Liver (tissue), 3 donors: Measurements from ENCODE around the gene S100G.

Source experiments
- EGR1 ChIP-seq, 2 donors: IDR thresholded peaks; 2 replicates each; pipeline ENCODE4 v1.6.1; 2016 to 2018; ENCODE audit warnings: antibody characterized with exemption in 2 of 2, low read depth in 2 of 2
- FOXA1 ChIP-seq: IDR thresholded peaks from 2 replicates; pipeline ENCODE4 v1.6.1; 2016; ENCODE audit warnings: antibody characterized with exemption
- SP1 ChIP-seq: IDR thresholded peaks from 2 replicates; pipeline ENCODE4 v1.6.1; 2018; ENCODE audit warnings: antibody characterized with exemption, mild to moderate bottlenecking
- TAF1 ChIP-seq: conservative IDR thresholded peaks from 2 replicates; pipeline ENCODE4 v1.6.1; 2016; ENCODE audit warnings: antibody characterized with exemption, mild to moderate bottlenecking
- YY1 ChIP-seq: IDR thresholded peaks from 2 replicates; pipeline ENCODE4 v1.6.1; 2016; ENCODE audit warnings: antibody characterized with exemption, mild to moderate bottlenecking
- TF ChIP-seq, protein P1 (sequence below): fragments of 150-350 bp; IDR thresholded peaks from 2 replicates; pipeline ENCODE4 v1.5.1; 2017; ENCODE audit warnings: improper control_type of control experiment, low read depth, low read length; ENCODE audit not compliant: missing input control
- TF ChIP-seq, protein P2 (sequence below): IDR thresholded peaks from 2 replicates; pipeline ENCODE4 v1.6.1; 2016; ENCODE audit warnings: antibody characterized with exemption
- donor health status: healthy.
- donor health status: healthy.

DNA sequence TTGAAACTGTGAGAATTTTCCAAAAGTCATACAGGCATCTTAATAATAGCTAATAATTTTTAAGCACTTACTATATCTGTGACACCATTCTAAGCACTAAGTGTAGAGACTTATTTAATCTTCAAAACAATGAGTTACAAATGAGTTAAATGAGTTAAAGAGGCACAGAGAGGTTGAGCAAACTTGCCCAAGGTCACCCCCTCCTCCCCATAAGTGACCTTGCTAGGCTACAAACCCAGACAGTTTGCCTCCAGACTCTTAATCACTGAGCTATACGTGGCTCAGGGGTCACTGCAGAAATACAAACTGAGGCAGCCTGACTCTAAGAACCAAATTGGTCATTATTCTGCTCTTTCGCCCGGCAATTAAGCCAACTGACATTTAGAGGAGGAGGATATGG, 47.0 kb downstream of the S100G start:
- TF ChIP-seq SP1, result no peak
- no peak for TF ChIP-seq FOXA1
- TF ChIP-seq, protein P1, sequence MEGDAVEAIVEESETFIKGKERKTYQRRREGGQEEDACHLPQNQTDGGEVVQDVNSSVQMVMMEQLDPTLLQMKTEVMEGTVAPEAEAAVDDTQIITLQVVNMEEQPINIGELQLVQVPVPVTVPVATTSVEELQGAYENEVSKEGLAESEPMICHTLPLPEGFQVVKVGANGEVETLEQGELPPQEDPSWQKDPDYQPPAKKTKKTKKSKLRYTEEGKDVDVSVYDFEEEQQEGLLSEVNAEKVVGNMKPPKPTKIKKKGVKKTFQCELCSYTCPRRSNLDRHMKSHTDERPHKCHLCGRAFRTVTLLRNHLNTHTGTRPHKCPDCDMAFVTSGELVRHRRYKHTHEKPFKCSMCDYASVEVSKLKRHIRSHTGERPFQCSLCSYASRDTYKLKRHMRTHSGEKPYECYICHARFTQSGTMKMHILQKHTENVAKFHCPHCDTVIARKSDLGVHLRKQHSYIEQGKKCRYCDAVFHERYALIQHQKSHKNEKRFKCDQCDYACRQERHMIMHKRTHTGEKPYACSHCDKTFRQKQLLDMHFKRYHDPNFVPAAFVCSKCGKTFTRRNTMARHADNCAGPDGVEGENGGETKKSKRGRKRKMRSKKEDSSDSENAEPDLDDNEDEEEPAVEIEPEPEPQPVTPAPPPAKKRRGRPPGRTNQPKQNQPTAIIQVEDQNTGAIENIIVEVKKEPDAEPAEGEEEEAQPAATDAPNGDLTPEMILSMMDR, result no peak
- TF ChIP-seq TAF1, result no peak
- TF ChIP-seq YY1, result no peak
- TF ChIP-seq, protein P2, sequence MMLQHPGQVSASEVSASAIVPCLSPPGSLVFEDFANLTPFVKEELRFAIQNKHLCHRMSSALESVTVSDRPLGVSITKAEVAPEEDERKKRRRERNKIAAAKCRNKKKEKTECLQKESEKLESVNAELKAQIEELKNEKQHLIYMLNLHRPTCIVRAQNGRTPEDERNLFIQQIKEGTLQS, result no peak
- no peak for TF ChIP-seq EGR1 (IDR thresholded peaks at IDR 0.05; ENCODE audit: low read depth in 2 of 2)
